Measurements from ENCODE around the gene GREB1.

GREB1 gene

GRCh38 chr2:11688222-11689069 lies 154.6 kb downstream of the GREB1 start:
- peak; percentile 80 for DNase-seq

GRCh38 chr2:11691076-11691660 lies 157.3 kb downstream of the GREB1 start:
- no peak for DNase-seq
